WTC11 (cell line): Measurements from ENCODE around the gene WNK2. TPM values are rescaled to one million over a fixed set of nuclear protein-coding genes. Genes with fewer than 3 reads are reported as not detected.

Experiments used
- ATAC-seq: fragments of 200-7000 bp; cut with Tn5 transposase; 2 replicates; pipeline ENCODE4 v1.10.0; 2021; ENCODE audit warnings: mild to moderate bottlenecking, moderate library complexity
- CTCF ChIA-PET: fragments of 300-600 bp; sonication (Branson Sonifier 250); formaldehyde crosslinking; loops from one replicate; lab custom pipeline; 2021; ENCODE audit warnings: antibody characterized with exemption; lab: Charles Lee
- POLR2A ChIA-PET: fragments of 350-600 bp; sonication (Branson Sonifier 250); formaldehyde crosslinking; loops from one replicate; lab custom pipeline; 2021; ENCODE audit warnings: antibody characterized with exemption; lab: Charles Lee
- DNase-seq: peaks from one replicate; pipeline ENCODE4 v3.0.0; 2021; ENCODE audit warnings: low spot score
- H3K27ac Mint-ChIP-seq: 2 replicates; pipeline ENCODE4 v1.8.0; 2021; ENCODE audit warnings: mixed read lengths
- H3K27me3 Mint-ChIP-seq: 2 replicates; pipeline ENCODE4 v1.8.0; 2021; ENCODE audit warnings: low read depth, mild to moderate bottlenecking, moderate library complexity, mixed read lengths
- H3K36me3 Mint-ChIP-seq: 2 replicates; pipeline ENCODE4 v1.8.0; 2021; ENCODE audit warnings: mixed read lengths
- H3K4me1 Mint-ChIP-seq: 2 replicates; pipeline ENCODE4 v1.8.0; 2022; ENCODE audit warnings: mixed read lengths
- H3K4me3 Mint-ChIP-seq: 2 replicates; pipeline ENCODE4 v1.8.0; 2021; ENCODE audit warnings: mild to moderate bottlenecking, moderate library complexity, mixed read lengths
- H3K9me3 Mint-ChIP-seq: 2 replicates; pipeline ENCODE4 v1.8.0; 2021; ENCODE audit warnings: mixed read lengths
- CBFB ChIP-seq: sonication (generic); formaldehyde crosslinking; IDR thresholded peaks from 2 replicates; pipeline ENCODE4 v1.8.1; 2022; ENCODE audit warnings: mild to moderate bottlenecking, low read depth, missing genetic modification reagents
- GRHL2 ChIP-seq: fragments of 250-450 bp; sonication (Bioruptor Pico); IDR thresholded peaks from 2 replicates; pipeline ENCODE4 v1.8.0; 2022; ENCODE audit warnings: mild to moderate bottlenecking, moderate library complexity; ENCODE audit not compliant: insufficient replicate concordance, severe bottlenecking
- JUN ChIP-seq: sonication (generic); formaldehyde crosslinking; IDR thresholded peaks from 2 replicates; pipeline ENCODE4 v1.8.0; 2023; ENCODE audit warnings: mild to moderate bottlenecking, missing genetic modification reagents
- MYBL2 ChIP-seq: sonication (generic); formaldehyde crosslinking; IDR thresholded peaks from 2 replicates; pipeline ENCODE4 v1.8.1; 2023; ENCODE audit warnings: mild to moderate bottlenecking, moderate library complexity, missing genetic modification reagents
- SMAD3 ChIP-seq: sonication (generic); formaldehyde crosslinking; IDR thresholded peaks from 2 replicates; pipeline ENCODE4 v1.8.0; 2022; ENCODE audit warnings: missing genetic modification reagents, mild to moderate bottlenecking, borderline replicate concordance
- SOX15 ChIP-seq: fragments of 250-450 bp; sonication (Bioruptor Pico); IDR thresholded peaks from 2 replicates; pipeline ENCODE4 v1.9.0; 2021; ENCODE audit warnings: mild to moderate bottlenecking
- TP53 ChIP-seq: sonication (generic); formaldehyde crosslinking; IDR thresholded peaks from 2 replicates; pipeline ENCODE4 v1.8.1; 2023; ENCODE audit warnings: mild to moderate bottlenecking, missing genetic modification reagents
- ZNF138 ChIP-seq: sonication (generic); formaldehyde crosslinking; conservative IDR thresholded peaks from 2 replicates; pipeline ENCODE4 v1.8.1; 2022; ENCODE audit warnings: mild to moderate bottlenecking, moderate library complexity, missing genetic modification reagents
- ZNF232 ChIP-seq: sonication (generic); formaldehyde crosslinking; IDR thresholded peaks from 2 replicates; pipeline ENCODE4 v1.8.0; 2022; ENCODE audit warnings: mild to moderate bottlenecking, missing genetic modification reagents
- ZNF263 ChIP-seq: sonication (generic); formaldehyde crosslinking; IDR thresholded peaks from 2 replicates; pipeline ENCODE4 v1.8.1; 2022; ENCODE audit warnings: low read depth, mild to moderate bottlenecking, moderate library complexity, missing genetic modification reagents
- ZNF281 ChIP-seq: sonication (generic); formaldehyde crosslinking; IDR thresholded peaks from 2 replicates; pipeline ENCODE4 v1.8.0; 2023; ENCODE audit warnings: mild to moderate bottlenecking, missing genetic modification reagents
- ZNF396 ChIP-seq: fragments of 250-450 bp; sonication (Bioruptor Pico); IDR thresholded peaks from 2 replicates; pipeline ENCODE4 v1.8.0; 2021; ENCODE audit warnings: mild to moderate bottlenecking, moderate library complexity, borderline replicate concordance
- ZNF416 ChIP-seq: fragments of 250-450 bp; sonication (Bioruptor Pico); IDR thresholded peaks from 2 replicates; pipeline ENCODE4 v1.9.0; 2021; ENCODE audit warnings: mild to moderate bottlenecking, inconsistent platforms
- ZSCAN18 ChIP-seq: fragments of 250-450 bp; sonication (Bioruptor Pico); IDR thresholded peaks from 2 replicates; pipeline ENCODE4 v2.1.2; 2022; ENCODE audit warnings: mild to moderate bottlenecking, moderate library complexity
- total RNA-seq: library from RNA; stranded (reverse); gene quantifications from 3 replicates; pipeline ENCODE4 v1.2.3, GENCODE V29; 2021
- TF ChIP-seq, protein P1 (sequence below): fragments of 250-450 bp; sonication (Bioruptor Pico); IDR thresholded peaks from 2 replicates; pipeline ENCODE4 v1.9.0; 2021; ENCODE audit warnings: mild to moderate bottlenecking
- TF ChIP-seq, protein P2 (sequence below): sonication (generic); formaldehyde crosslinking; IDR thresholded peaks from 2 replicates; pipeline ENCODE4 v1.8.0; 2022; ENCODE audit warnings: mild to moderate bottlenecking, missing genetic modification reagents
- TF ChIP-seq, protein P3 (sequence below): sonication (generic); formaldehyde crosslinking; IDR thresholded peaks from 2 replicates; pipeline ENCODE4 v1.8.1; 2022; ENCODE audit warnings: mild to moderate bottlenecking, moderate library complexity, missing genetic modification reagents
- TF ChIP-seq, protein P4 (sequence below): sonication (generic); formaldehyde crosslinking; IDR thresholded peaks from 2 replicates; pipeline ENCODE4 v1.8.1; 2023; ENCODE audit warnings: mild to moderate bottlenecking, moderate library complexity, missing genetic modification reagents
- TF ChIP-seq, protein P5 (sequence below): fragments of 250-450 bp; sonication (Bioruptor Pico); IDR thresholded peaks from 2 replicates; pipeline ENCODE4 v1.9.0; 2021; ENCODE audit warnings: mild to moderate bottlenecking, borderline replicate concordance

Gene WNK2
- total RNA-seq, 1 experiment from 2014 or later: 120 TPM

DNA sequence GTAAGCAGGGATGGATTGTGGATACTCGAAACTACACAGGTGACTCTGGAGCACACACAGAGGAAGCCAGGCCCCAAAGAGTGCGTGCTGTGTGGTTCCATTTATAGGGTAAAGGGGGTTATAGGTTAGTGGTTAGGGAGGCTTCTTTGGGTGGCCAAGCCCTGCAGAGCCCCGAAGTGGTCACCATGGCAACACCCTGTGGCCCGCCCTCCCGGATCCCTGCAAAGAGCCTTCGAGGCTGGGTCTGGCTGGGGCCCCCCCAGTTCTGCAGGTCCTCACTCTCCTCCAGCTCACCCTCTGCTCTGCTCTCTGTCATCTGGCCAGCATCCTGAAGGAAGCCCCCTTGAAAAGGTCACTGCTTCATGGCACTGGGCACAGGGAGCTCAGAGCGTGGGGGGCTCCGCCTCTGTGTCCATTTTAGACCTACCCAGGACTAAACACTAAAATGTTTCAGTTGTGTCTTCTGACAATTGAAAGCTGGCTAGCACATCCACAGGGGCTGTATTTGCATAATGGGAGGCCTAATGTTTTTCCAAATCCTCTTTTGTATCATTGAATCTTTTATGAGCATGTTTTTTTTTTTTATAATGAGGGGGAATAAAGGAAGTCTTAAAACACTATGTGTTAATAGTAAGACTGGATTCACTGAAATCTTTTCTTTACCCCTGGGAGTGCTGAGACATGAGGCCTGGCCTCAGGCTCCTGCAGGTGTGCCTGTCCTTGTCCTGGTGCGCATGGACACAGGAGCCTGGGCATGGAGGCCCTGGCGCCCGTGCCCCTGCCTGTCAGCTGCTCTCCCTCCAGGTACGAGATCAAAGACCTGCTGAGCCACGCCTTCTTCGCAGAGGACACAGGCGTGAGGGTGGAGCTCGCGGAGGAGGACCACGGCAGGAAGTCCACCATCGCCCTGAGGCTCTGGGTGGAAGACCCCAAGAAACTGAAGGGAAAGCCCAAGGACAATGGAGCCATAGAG, 55.3 kb downstream of the WNK2 start (continued):
- TF ChIP-seq ZNF416 (CRISPR knock-in tag) (no peak), SOX15 (CRISPR knock-in tag) (no peak), ZNF138 (CRISPR knock-in tag) (no peak), GRHL2 (no peak), MYBL2 (no peak)
- TF ChIP-seq, protein P1, sequence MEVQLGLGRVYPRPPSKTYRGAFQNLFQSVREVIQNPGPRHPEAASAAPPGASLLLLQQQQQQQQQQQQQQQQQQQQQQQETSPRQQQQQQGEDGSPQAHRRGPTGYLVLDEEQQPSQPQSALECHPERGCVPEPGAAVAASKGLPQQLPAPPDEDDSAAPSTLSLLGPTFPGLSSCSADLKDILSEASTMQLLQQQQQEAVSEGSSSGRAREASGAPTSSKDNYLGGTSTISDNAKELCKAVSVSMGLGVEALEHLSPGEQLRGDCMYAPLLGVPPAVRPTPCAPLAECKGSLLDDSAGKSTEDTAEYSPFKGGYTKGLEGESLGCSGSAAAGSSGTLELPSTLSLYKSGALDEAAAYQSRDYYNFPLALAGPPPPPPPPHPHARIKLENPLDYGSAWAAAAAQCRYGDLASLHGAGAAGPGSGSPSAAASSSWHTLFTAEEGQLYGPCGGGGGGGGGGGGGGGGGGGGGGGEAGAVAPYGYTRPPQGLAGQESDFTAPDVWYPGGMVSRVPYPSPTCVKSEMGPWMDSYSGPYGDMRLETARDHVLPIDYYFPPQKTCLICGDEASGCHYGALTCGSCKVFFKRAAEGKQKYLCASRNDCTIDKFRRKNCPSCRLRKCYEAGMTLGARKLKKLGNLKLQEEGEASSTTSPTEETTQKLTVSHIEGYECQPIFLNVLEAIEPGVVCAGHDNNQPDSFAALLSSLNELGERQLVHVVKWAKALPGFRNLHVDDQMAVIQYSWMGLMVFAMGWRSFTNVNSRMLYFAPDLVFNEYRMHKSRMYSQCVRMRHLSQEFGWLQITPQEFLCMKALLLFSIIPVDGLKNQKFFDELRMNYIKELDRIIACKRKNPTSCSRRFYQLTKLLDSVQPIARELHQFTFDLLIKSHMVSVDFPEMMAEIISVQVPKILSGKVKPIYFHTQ (CRISPR knock-in tag): no peak
- TF ChIP-seq, protein P2, sequence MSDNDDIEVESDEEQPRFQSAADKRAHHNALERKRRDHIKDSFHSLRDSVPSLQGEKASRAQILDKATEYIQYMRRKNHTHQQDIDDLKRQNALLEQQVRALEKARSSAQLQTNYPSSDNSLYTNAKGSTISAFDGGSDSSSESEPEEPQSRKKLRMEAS: no peak
- TF ChIP-seq, protein P3, sequence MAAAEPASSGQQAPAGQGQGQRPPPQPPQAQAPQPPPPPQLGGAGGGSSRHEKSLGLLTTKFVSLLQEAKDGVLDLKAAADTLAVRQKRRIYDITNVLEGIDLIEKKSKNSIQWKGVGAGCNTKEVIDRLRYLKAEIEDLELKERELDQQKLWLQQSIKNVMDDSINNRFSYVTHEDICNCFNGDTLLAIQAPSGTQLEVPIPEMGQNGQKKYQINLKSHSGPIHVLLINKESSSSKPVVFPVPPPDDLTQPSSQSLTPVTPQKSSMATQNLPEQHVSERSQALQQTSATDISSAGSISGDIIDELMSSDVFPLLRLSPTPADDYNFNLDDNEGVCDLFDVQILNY: no peak

GRCh38 chr9:93240891-93241334, 57.0 kb downstream of the WNK2 start:
- no peak for TF ChIP-seq TP53 (CRISPR knock-in tag)
- TF ChIP-seq, protein P4, sequence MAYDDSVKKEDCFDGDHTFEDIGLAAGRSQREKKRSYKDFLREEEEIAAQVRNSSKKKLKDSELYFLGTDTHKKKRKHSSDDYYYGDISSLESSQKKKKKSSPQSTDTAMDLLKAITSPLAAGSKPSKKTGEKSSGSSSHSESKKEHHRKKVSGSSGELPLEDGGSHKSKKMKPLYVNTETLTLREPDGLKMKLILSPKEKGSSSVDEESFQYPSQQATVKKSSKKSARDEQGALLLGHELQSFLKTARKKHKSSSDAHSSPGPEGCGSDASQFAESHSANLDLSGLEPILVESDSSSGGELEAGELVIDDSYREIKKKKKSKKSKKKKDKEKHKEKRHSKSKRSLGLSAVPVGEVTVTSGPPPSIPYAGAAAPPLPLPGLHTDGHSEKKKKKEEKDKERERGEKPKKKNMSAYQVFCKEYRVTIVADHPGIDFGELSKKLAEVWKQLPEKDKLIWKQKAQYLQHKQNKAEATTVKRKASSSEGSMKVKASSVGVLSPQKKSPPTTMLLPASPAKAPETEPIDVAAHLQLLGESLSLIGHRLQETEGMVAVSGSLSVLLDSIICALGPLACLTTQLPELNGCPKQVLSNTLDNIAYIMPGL (CRISPR knock-in tag): no peak
- TF ChIP-seq JUN (CRISPR knock-in tag): no peak
- TF ChIP-seq ZNF396: no peak
- no peak for TF ChIP-seq ZNF232
- TF ChIP-seq SMAD3 (CRISPR knock-in tag): no peak
- TF ChIP-seq ZNF263 (CRISPR knock-in tag): no peak
- no peak for TF ChIP-seq ZSCAN18 (CRISPR knock-in tag)
- TF ChIP-seq CBFB: no peak
- TF ChIP-seq ZNF281: no peak
- TF ChIP-seq, protein P5, sequence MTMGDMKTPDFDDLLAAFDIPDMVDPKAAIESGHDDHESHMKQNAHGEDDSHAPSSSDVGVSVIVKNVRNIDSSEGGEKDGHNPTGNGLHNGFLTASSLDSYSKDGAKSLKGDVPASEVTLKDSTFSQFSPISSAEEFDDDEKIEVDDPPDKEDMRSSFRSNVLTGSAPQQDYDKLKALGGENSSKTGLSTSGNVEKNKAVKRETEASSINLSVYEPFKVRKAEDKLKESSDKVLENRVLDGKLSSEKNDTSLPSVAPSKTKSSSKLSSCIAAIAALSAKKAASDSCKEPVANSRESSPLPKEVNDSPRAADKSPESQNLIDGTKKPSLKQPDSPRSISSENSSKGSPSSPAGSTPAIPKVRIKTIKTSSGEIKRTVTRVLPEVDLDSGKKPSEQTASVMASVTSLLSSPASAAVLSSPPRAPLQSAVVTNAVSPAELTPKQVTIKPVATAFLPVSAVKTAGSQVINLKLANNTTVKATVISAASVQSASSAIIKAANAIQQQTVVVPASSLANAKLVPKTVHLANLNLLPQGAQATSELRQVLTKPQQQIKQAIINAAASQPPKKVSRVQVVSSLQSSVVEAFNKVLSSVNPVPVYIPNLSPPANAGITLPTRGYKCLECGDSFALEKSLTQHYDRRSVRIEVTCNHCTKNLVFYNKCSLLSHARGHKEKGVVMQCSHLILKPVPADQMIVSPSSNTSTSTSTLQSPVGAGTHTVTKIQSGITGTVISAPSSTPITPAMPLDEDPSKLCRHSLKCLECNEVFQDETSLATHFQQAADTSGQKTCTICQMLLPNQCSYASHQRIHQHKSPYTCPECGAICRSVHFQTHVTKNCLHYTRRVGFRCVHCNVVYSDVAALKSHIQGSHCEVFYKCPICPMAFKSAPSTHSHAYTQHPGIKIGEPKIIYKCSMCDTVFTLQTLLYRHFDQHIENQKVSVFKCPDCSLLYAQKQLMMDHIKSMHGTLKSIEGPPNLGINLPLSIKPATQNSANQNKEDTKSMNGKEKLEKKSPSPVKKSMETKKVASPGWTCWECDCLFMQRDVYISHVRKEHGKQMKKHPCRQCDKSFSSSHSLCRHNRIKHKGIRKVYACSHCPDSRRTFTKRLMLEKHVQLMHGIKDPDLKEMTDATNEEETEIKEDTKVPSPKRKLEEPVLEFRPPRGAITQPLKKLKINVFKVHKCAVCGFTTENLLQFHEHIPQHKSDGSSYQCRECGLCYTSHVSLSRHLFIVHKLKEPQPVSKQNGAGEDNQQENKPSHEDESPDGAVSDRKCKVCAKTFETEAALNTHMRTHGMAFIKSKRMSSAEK: no peak
- Mint-ChIP-seq H3K27me3 (no peaks in the 10 kb centered on the region), H3K27ac (no peak overlapping the region), H3K4me1 (peaks cover 5% of the 10 kb centered on the region), H3K9me3 (no peaks in the 10 kb centered on the region), H3K4me3 (no peak overlapping the region), H3K36me3 (peaks cover 13% of the 10 kb centered on the region)
- POLR2A ChIA-PET: no interaction called here
- DNase-seq (no peak), ATAC-seq (no peak)
- CTCF ChIA-PET: interaction anchor here (1.8 kb wide), 1 partner anchor 87 kb away, joined by 6 read pairs; no protein-coding TSS in a partner anchor
